Measurements from ENCODE around the gene MYO9B.

MYO9B gene

DNA sequence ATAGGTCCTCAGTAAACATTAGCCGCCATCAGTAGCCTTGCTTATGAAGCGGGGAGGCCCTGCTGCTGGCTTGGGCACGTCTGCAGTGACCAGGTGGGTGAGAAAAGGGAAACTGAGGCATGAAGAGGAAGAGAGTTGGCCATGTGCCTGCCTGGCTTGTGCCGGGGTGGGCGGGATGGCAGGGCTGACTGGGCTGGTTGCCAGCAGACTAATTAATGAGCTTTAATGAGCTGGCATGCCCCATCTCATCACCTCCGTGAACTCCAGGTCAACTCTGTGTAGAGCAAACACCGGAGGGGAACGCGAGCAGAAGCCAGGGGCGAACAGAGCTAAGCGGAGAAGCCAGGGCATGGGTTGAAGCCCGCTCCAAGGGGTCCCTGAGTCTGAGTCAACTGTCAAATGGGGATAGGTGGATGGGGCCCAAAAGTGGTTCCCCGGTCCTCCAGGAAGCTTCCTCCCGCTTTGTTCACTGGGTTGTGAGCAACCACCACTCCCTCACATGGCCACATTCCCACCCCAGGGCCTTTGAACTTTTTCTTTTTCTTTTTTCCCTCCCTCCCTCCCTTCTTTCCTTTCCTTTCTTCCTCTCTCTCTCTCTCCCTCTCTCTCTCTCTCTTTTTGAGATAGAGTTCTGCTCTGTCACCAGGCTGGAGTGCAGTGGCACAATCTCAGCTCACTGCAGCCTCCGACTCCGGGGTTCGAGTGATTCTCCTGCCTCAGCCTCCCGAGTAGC lies 161.4 kb downstream of the MYO9B start:
- in situ Hi-C loops (cut with MboI; ENCODE audit: low pct_unique_long_range_greater_than_20kb, low sequenced_read_pairs, unreplicated experiment), result no loop called here
- no peak for TF ChIP-seq CTCF (IDR thresholded peaks at IDR 0.05; ENCODE audit: extremely low read depth, insufficient read depth, missing control alignments)
- no peak for DNase-seq (ENCODE audit: low spot score)

DNA sequence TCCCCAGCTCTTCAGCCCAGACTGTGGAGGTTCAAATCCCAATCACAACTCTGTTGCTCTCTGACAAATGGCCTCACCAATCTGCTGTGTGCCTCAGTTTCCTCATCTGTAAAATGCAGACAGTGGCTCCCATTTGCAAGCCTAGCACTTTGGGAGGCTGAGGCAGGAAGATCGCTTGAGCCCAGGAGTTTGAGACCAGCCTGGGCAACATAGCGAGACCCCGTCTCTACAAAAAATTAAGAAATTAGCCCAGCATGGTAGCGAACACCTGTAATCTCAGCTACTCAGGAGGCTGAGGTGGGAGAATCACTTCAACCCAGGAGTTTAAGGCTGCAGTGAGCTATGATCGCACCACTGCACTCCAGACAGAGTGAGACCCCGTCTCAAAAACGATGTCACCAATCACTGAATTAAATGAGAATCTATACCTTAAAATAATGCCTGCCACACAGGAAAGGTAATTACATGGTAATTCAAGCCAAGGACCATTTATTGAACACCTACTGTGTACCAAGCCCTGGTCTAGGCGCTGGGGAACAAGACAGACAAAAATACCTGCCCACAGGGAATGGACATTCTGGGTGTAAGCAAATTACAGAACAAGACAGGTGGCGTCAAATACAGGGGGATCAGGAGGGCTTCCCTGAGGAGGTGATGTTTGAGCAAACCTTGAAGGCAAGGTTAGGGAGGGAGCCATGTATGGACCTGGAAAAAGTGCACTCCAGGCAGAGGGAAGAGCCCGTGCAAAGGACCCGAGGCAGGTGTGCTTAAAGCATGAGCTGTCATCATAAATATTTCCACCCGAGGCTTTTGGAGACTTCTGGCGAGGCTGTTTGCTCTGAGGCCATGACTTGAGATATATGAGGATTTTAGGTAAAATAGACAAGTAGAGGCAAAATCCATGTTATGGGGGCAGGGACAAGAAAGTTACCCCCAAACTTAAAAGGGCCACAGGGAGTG lies 162.4 kb downstream of the MYO9B start:
- DNase-seq (ENCODE audit: low spot score), result no peak
- in situ Hi-C loops (cut with MboI; ENCODE audit: low pct_unique_long_range_greater_than_20kb, low sequenced_read_pairs, unreplicated experiment), result no loop called here

GRCh38 chr19:17240062-17240752 lies 164.6 kb downstream of the MYO9B start:
- no peak for TF ChIP-seq CTCF (IDR thresholded peaks at IDR 0.05; ENCODE audit: extremely low read depth, insufficient read depth, missing control alignments)
- in situ Hi-C loops (cut with MboI; ENCODE audit: low pct_unique_long_range_greater_than_20kb, low sequenced_read_pairs, unreplicated experiment), result no loop called here
- DNase-seq (ENCODE audit: low spot score), result no peak

More for the DNA sequence above, 162.4 kb downstream of the MYO9B start:
- TF ChIP-seq CTCF (IDR thresholded peaks at IDR 0.05; ENCODE audit: extremely low read depth, insufficient read depth, missing control alignments), result no peak

GRCh38 chr19:17240826-17241399 lies 165.3 kb downstream of the MYO9B start:
- no peak for DNase-seq (ENCODE audit: low spot score)
- in situ Hi-C loops (cut with MboI; ENCODE audit: low pct_unique_long_range_greater_than_20kb, low sequenced_read_pairs, unreplicated experiment), result no loop called here
- no peak for TF ChIP-seq CTCF (IDR thresholded peaks at IDR 0.05; ENCODE audit: extremely low read depth, insufficient read depth, missing control alignments)

DNA sequence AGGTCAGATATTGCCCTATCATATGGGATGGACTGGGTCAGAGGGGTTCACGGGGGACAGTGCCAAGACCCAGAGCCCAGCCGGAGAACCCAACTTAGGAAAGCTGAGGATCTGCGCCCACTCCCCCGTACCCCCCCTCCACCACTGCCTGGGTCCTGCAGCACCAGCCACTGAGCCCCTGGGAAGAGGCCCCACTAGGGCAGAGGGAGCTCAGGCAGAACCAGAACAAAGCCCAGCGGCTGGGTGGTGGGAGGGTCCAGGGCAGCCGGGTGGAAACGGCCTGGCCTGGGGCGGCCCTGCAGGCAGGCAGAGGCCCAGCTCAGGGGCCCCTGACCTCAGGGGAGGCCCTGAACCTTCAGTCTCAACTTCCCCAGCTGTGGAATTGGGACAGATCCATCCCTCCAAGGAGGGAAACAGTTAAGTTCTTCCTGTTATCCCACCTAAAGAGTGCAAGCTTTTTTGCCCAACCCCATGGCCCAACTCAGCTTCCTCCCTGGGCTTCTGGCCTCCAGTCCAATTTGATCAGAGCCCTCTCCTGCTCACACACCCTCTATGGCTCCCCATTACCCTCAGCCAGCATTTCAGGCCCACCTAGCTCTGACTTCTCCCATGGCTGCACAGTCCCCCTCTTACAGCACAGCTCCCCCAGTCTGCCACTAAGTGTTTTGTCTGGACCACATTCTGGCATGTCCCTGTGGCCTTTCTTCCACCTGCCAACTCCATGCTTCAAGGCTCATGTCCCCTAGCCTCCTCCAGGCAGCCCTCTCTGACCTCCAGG lies 167.0 kb downstream of the MYO9B start:
- DNase-seq (ENCODE audit: low spot score), result no peak
- TF ChIP-seq CTCF (IDR thresholded peaks at IDR 0.05; ENCODE audit: extremely low read depth, insufficient read depth, missing control alignments), result no peak
- in situ Hi-C loops (cut with MboI; ENCODE audit: low pct_unique_long_range_greater_than_20kb, low sequenced_read_pairs, unreplicated experiment), result no loop called here
